Suprapubic skin (tissue), 3 donors: ENCODE measurements around the gene SH3RF1.

Source experiments
- EP300 ChIP-seq: sonication (generic); formaldehyde crosslinking; IDR thresholded peaks from one replicate; pipeline ENCODE4 v1.6.1; 2017; ENCODE audit warnings: antibody characterized with exemption
- POLR2A ChIP-seq, 2 donors: fragments of 450-650 bp; IDR thresholded peaks; one replicate each; pipeline ENCODE4 v1.6.1; 2017; ENCODE audit warnings: antibody characterized with exemption in 2 of 2, mild to moderate bottlenecking in 2 of 2, moderate library complexity in 2 of 2
- TF ChIP-seq, protein P1 (sequence below), 2 donors: fragments of 200-600 bp in 1 of 2; fragments of 450-650 bp in 1 of 2; sonication (generic) in 1 of 2; IDR thresholded peaks; one replicate each; pipeline ENCODE4 v1.5.1; 2016 to 2019; ENCODE audit warnings: antibody characterized with exemption in 2 of 2, mild to moderate bottlenecking in 1 of 2, moderate library complexity in 1 of 2

DNA sequence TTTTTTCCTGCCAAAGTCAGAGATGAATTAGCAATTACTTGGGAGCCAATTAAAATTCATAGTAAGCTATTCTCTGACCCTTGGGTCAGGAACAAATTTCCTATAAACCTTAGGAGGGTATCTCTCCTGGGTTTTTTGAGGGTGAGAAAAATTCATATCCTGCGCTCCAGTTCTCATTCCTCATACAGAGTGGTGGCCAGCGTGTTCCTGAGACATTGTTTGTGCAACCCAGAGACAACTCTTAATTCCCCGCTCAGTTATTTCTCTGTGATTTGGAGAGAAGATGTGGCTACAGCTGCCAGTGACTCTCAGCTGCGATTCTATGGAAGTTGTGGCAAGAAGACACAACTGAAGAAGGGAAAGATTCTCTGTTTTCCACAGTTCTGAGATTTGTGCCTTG, 222.8 kb downstream of the SH3RF1 start:
- TF ChIP-seq POLR2A (IDR thresholded peaks at IDR 0.05) (no peak), EP300 (no peak)
- TF ChIP-seq, protein P1, sequence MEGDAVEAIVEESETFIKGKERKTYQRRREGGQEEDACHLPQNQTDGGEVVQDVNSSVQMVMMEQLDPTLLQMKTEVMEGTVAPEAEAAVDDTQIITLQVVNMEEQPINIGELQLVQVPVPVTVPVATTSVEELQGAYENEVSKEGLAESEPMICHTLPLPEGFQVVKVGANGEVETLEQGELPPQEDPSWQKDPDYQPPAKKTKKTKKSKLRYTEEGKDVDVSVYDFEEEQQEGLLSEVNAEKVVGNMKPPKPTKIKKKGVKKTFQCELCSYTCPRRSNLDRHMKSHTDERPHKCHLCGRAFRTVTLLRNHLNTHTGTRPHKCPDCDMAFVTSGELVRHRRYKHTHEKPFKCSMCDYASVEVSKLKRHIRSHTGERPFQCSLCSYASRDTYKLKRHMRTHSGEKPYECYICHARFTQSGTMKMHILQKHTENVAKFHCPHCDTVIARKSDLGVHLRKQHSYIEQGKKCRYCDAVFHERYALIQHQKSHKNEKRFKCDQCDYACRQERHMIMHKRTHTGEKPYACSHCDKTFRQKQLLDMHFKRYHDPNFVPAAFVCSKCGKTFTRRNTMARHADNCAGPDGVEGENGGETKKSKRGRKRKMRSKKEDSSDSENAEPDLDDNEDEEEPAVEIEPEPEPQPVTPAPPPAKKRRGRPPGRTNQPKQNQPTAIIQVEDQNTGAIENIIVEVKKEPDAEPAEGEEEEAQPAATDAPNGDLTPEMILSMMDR (IDR thresholded peaks at IDR 0.05), result no peak
